Calu3 (cell line): ENCODE results near the gene GPR31. TPM values are rescaled to one million over a fixed set of nuclear protein-coding genes. Genes with fewer than 3 reads are reported as not detected.

Experiments used
- BruUV-seq: library from RNA; stranded (reverse); fragments of 400-500 nt; replicated peaks from 2 replicates; lab custom pipeline; 2021; lab: Mats Ljungman, UMichigan
- CTCF ChIA-PET: fragments of 300-600 bp; sonication (Branson Sonifier 250); formaldehyde crosslinking; loops from one replicate; lab custom pipeline; 2022; ENCODE audit warnings: antibody characterized with exemption; lab: Charles Lee
- DNase-seq: peaks from one replicate; pipeline ENCODE4 v3.0.0; 2022
- H3K27ac Mint-ChIP-seq: one replicate; pipeline ENCODE4 v1.8.0; 2022; ENCODE audit warnings: mixed read lengths; ENCODE audit not compliant: unreplicated experiment
- H3K27me3 Mint-ChIP-seq: one replicate; pipeline ENCODE4 v1.8.0; 2022; ENCODE audit warnings: mixed read lengths; ENCODE audit not compliant: unreplicated experiment
- H3K36me3 Mint-ChIP-seq: one replicate; pipeline ENCODE4 v1.8.0; 2022; ENCODE audit warnings: mild to moderate bottlenecking, moderate library complexity, mixed read lengths; ENCODE audit not compliant: insufficient read depth, unreplicated experiment
- H3K4me1 Mint-ChIP-seq: one replicate; pipeline ENCODE4 v1.8.0; 2022; ENCODE audit warnings: mild to moderate bottlenecking, low read depth, mixed read lengths; ENCODE audit not compliant: unreplicated experiment
- H3K4me3 Mint-ChIP-seq: one replicate; pipeline ENCODE4 v1.8.0; 2022; ENCODE audit warnings: mild to moderate bottlenecking, low read depth, moderate library complexity, mixed read lengths; ENCODE audit not compliant: unreplicated experiment
- H3K9me3 Mint-ChIP-seq: one replicate; pipeline ENCODE4 v1.8.0; 2022; ENCODE audit warnings: low read depth, mixed read lengths; ENCODE audit not compliant: unreplicated experiment
- intact Hi-C: fragments of 100-400 bp; cut with micrococcal nuclease; formaldehyde crosslinking; loops from one replicate; pipeline ENCODE4 v1.10.0; 2022; ENCODE audit not compliant: unreplicated experiment
- total RNA-seq: library from RNA; stranded (reverse); gene quantifications from 2 replicates; pipeline ENCODE4 v1.2.3, GENCODE V29; 2022
- TF ChIP-seq, protein P1 (sequence below): fragments of 200-600 bp; IDR thresholded peaks from one replicate; pipeline ENCODE4 v1.8.0; 2022; ENCODE audit warnings: antibody characterized with exemption; ENCODE audit not compliant: unreplicated experiment

GPR31 gene
- total RNA-seq, 1 experiment from 2014 or later: not detected

DNA sequence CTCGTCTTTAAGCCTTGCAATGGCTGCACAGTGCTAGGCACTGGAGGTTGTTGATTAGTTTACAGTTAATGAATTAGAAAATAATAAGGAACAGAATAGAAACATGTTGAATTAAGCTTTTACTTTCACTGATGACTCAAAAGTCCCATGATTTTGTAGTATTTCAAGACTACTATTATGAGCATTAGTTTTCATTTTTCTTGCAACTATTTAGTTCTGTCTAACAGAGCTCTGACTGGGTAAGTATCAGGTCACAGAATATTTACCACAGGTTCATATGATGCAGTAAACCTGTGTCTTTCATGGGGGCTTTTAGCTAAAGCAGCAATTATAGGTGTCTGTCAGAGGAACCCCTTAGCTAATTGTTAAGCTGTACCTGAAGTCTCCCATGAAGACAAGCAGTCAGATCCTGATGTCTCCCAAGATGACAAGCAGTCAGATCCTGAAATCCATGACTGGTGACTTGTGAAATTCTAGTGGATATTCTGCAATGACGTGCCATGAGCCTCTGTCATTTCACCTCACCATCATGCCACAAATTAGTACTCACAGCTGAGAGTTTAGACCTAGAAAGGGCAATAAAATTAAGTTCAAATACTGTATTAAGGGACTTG, 8.2 kb upstream of the GPR31 start:
- Mint-ChIP-seq H3K4me1 (no peaks in the 10 kb centered on the region), H3K4me3 (no peak overlapping the region), H3K27ac (no peak overlapping the region), H3K36me3 (no peaks in the 10 kb centered on the region), H3K27me3 (peaks cover 84% of the 10 kb centered on the region), H3K9me3 (peaks cover 4% of the 10 kb centered on the region)
- DNase-seq: no peak
- BruUV-seq: no TSS peak
- CTCF ChIA-PET: no interaction called here
- intact Hi-C loops: no loop called here
- TF ChIP-seq, protein P1, sequence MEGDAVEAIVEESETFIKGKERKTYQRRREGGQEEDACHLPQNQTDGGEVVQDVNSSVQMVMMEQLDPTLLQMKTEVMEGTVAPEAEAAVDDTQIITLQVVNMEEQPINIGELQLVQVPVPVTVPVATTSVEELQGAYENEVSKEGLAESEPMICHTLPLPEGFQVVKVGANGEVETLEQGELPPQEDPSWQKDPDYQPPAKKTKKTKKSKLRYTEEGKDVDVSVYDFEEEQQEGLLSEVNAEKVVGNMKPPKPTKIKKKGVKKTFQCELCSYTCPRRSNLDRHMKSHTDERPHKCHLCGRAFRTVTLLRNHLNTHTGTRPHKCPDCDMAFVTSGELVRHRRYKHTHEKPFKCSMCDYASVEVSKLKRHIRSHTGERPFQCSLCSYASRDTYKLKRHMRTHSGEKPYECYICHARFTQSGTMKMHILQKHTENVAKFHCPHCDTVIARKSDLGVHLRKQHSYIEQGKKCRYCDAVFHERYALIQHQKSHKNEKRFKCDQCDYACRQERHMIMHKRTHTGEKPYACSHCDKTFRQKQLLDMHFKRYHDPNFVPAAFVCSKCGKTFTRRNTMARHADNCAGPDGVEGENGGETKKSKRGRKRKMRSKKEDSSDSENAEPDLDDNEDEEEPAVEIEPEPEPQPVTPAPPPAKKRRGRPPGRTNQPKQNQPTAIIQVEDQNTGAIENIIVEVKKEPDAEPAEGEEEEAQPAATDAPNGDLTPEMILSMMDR: no peak

DNA sequence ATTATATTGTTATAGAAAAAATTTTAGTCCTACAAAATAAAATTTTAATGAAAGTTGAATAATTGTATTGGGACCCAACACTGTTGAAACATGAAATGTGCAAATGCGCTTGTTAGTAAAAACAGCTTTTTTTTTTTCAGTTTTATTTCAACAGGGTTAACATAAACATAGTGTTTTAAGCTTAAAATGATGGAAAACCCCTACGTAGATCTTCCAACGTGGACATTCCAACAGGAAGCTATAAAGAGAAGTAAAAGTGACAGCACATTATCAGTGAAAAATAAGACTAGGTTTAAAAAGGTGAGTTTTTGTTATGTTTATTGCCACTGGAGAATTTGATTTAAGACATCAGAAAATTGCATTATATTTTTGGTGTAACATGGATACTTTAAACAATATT, 6.5 kb upstream of the GPR31 start:
- Mint-ChIP-seq H3K27ac (no peak overlapping the region), H3K4me1 (no peaks in the 10 kb centered on the region), H3K36me3 (no peaks in the 10 kb centered on the region), H3K9me3 (no peaks in the 10 kb centered on the region), H3K27me3 (peaks cover 75% of the 10 kb centered on the region), H3K4me3 (no peak overlapping the region)
- TF ChIP-seq, protein P1: no peak
- no TSS peak for BruUV-seq
- intact Hi-C loops: no loop called here
- no peak for DNase-seq
- CTCF ChIA-PET: no interaction called here

DNA sequence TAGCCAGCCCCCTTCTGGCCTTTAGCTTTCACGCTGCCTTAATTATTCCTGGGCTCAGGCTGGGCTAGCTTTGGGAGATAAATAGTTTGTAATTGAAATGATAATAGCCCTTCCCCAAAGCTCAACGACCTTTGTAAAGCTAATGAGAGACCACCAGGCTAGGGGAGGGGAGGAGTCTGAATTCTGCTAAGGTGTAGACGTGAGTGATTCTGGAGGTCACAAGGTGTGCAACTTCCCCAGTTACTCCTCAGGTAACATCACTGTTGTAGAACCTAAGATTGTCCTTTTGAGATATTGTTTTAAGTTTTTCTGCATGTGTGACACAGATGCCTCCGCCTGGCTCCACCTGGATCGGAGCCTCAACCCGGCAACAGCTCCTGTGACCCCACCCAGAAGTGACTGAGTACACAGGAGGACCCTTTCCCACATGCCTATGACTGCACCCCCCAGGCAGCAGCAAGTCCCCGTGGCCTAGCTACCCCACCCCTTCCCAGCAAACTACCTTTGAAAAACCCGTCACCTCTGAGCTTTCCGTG, 5.8 kb upstream of the GPR31 start:
- DNase-seq: no peak
- intact Hi-C loops: no loop called here
- CTCF ChIA-PET: no interaction called here
- H3K27ac Mint-ChIP-seq: no peak overlapping the region
- peaks cover 75% of the 10 kb centered on the region for H3K27me3 Mint-ChIP-seq
- TF ChIP-seq, protein P1: no peak
- BruUV-seq: no TSS peak
- no peaks in the 10 kb centered on the region for H3K9me3 Mint-ChIP-seq
- H3K36me3 Mint-ChIP-seq: no peaks in the 10 kb centered on the region
- H3K4me1 Mint-ChIP-seq: no peaks in the 10 kb centered on the region
- H3K4me3 Mint-ChIP-seq: no peak overlapping the region

DNA sequence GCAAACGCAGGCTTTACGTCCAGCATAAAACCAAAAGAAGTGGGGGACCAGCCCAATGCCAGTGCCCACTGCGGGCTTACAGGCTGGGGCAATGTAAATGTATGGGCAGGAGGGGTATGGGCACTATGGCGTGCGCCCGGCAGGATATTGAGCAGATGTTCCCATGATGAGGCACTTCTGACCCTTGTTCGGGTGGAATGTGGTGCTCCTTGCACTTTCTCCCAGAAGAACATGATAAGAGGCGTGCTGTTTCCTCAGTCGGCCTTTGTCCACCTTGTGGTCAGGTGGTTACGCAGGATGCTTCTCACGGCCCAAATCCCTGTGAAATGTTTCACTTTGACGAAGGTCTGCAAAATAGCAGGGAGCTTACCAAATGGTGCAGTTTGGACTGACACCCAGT, 4.8 kb upstream of the GPR31 start:
- peaks cover 71% of the 10 kb centered on the region for H3K27me3 Mint-ChIP-seq
- DNase-seq: no peak
- CTCF ChIA-PET: no interaction called here

More for the DNA sequence above, 4.8 kb upstream of the GPR31 start:
- H3K4me1 Mint-ChIP-seq: no peaks in the 10 kb centered on the region
- BruUV-seq: no TSS peak
- no peak overlapping the region for H3K4me3 Mint-ChIP-seq
- H3K9me3 Mint-ChIP-seq: no peaks in the 10 kb centered on the region
- TF ChIP-seq, protein P1: no peak
- H3K27ac Mint-ChIP-seq: no peak overlapping the region
- intact Hi-C loops: no loop called here
- no peaks in the 10 kb centered on the region for H3K36me3 Mint-ChIP-seq
